HG03060 (cell line): ENCODE data around the gene OR13A1.
"Not testable (repeated sequence)": the region's sequence is repeated elsewhere in the genome, so short reads cannot be mapped to it uniquely, and the experiment has no call there.

ENCODE experiments used
- ATAC-seq: cut with Tn5 transposase; IDR thresholded peaks from one replicate; pipeline ENCODE4 v1.9.1; 2021; ENCODE audit warnings: low read depth, moderate number of reproducible peaks; ENCODE audit not compliant: unreplicated experiment

The OR13A1 gene, protein sequence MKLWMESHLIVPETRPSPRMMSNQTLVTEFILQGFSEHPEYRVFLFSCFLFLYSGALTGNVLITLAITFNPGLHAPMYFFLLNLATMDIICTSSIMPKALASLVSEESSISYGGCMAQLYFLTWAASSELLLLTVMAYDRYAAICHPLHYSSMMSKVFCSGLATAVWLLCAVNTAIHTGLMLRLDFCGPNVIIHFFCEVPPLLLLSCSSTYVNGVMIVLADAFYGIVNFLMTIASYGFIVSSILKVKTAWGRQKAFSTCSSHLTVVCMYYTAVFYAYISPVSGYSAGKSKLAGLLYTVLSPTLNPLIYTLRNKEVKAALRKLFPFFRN

DNA sequence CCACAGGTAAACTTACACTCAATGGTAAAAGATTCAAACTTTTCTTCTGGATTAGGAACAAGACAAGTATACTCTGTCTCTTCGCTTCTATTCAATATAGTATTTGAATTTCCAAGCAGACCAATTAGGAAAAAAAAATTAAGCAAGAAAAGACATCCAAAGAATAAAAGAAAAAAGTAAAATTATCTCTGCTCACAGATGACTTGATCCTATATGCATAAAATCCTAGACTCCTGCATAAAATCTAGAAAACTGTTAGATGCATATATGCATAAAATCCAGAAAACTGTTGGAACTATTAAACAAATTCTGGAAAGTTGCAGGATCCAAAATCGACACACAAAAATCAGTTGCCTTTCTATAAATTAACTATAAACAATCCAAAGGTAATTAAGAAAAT, at the start of gene OR13A1:
OR13A1 (minus strand) TSS at position 101 of the 400 bp plus-strand sequence. CDS start 11,186 bp downstream, outside the sequence.
- no peak for ATAC-seq

- ATAC-seq: not testable (repeated sequence)
Observed at GRCh38 chr10:45361983-45362799, 46.8 kb upstream of the OR13A1 start.

DNA sequence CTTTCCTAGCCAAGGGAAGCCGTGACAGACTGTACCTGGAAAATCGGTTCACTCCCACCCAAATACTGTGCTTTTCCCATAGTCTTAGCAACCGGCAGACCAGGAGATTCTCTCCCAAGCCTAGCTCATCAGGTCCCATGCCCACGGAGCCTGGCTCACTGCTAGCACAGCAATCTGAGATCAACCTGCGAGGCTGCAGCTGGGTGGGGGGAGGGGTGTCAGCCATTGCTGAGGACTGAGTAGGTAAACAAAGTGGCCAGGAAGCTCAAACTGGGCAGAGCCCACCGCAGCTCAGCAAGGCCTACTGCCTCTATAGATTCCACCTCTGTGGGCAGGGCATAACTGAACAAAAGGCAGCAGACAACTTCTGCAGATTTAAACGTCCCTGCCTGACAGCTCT, 43.6 kb upstream of the OR13A1 start:
- not testable (repeated sequence) for ATAC-seq

- no peak for ATAC-seq
Observed at GRCh38 chr10:45355494-45355893, 40.1 kb upstream of the OR13A1 start.

DNA sequence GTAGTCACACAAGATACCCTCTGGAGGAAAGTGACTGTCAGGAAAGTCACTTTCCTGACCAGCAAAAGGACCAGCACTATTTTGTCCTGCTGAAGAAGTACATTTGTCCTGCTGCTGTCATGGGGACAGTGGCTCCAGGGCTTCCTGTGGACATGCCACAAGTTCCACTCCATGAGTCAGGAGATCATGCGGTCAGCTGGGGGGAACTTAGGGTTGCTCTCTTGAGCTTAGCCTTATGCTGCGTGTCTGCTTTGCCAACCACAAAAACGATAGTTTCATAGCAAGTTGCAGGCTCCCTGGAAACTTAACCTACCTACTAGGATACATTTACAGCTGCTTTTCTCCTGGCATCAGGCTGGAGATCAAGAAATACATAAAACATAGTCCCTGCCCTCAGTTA, 38.9 kb upstream of the OR13A1 start:
- no peak for ATAC-seq

DNA sequence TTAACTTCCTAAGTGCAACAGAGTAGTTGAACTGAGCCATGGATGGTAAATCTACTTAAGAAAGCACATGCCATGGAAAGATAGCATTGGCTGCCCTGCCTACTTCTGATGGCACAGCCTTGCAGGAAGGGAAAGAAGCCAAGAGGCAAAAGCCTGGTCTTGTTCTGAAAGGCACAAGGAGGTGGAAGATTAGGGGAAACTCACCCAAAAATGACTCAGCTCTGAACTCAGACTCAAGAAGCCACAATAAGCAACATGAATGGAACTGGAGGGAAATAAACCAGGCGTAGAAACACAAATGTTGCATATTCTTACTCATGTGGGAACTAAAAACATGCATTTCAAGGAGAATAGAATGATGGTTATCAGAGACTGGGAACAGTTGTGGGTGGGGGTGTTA, 37.8 kb upstream of the OR13A1 start:
- no peak for ATAC-seq

GRCh38 chr10:45348196-45348765, 32.9 kb upstream of the OR13A1 start:
- not testable (repeated sequence) for ATAC-seq

- ATAC-seq: not testable (repeated sequence)
Observed at GRCh38 chr10:45347464-45347863, 32.1 kb upstream of the OR13A1 start.

GRCh38 chr10:45346652-45347335, 31.4 kb upstream of the OR13A1 start:
- not testable (repeated sequence) for ATAC-seq

DNA sequence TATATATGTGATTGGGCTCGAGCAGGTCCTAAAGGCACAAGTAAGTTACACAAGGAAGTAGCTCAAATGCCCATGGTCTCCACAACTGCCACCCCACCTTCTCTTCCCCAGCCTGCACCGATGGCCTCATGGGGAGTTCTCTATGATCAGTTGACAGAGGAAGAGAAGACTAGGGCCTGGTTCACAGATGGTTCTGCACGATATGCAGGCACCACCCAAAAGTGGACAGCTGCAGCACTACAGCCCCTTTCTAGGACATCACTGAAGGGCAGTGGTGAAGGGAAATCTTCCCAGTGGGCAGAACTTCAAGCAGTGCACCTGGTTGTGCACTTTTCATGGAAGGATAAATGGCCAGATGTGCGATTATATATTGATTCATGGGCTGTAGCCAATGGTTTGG, 25.0 kb upstream of the OR13A1 start:
- ATAC-seq: not testable (repeated sequence)

DNA sequence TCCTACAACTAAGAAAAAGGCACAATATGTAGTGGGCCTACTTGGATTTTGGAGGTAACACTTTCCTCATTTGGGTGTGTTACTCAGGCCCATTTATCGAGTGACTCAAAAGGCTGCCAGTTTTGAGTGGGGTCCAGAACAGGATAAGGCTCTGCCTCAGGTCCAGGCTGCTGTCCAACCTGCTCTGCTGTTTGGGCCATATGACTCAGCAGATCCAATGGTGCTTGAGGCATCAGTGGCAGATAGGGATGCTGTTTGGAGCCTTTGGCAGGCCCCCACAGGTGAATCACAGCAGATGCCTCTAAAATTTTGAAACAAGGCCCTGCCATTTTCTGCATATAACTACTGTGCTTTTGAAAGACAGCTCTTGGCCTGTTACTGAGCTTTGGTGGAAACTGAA, 24.5 kb upstream of the OR13A1 start:
- no peak for ATAC-seq

- ATAC-seq: not testable (repeated sequence)
Observed at GRCh38 chr10:45331824-45332223, 16.4 kb upstream of the OR13A1 start.

DNA sequence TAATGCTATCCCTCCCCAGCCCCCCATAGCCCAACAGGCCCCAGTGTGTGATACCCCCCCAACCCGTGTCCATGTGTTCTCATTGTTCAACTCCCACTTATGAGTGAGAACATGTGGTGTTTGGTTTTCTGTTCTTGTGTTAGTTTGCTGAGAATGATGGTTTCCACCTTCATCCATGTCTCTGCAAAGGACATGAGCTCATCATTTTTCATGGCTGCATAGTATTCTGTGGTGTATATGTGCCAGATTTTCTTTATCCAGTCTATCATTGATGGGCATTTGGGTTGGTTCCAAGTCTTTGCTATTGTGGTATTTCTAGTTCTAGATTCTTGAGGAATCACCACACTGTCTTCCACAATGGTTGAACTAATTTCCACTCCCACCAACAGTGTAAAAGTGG, 11.5 kb upstream of the OR13A1 start:
- not testable (repeated sequence) for ATAC-seq

- ATAC-seq: no peak
Observed at GRCh38 chr10:45325116-45325515, 9.7 kb upstream of the OR13A1 start.

DNA sequence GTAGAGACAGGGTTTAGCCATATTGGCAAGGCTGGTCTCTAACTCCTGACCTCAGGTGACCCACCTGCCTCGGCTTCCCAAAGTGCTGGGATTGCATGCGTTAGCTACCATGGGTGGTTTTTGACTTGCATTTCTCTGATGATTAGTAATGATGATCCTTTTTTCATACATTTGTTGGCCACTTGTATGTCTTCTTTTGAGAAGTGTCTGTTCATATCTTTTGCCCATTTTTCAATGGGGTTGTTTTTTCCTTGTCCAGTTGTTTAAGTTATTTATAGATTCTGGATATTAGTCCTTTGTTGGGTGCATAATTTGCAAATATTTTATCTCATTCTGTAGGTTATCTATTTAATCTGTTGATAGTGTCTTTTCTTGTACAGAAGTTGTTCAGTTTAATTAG, 4.3 kb upstream of the OR13A1 start:
- ATAC-seq: no peak

DNA sequence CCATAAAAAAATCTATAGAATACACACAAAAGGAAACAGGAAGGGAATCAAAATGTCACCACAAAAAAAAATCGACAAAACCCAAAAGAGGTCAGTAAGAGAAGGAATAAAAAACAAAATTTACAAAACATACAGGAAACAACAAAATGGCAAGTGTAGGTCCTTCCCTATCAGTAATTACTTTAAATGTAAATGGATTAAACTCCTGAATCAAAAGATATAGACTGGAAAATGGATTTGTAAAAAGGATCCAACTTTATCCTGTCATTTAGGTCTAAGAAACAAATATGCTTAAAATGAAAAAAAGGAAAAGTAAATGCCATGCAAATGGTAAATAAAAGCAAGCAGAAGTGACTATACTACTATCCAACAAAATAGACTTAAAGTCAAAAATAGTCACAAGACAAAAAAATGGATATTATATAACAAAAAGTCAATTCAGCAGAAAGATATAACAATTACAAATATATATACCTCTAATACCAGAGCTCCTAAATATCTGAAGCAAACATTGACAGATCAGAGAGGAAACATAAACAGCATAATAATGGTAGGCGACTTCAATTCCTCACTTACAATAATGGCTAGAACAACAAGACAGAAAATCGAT, 2.0 kb downstream of the OR13A1 start:
- no peak for ATAC-seq

- ATAC-seq: no peak
Observed at GRCh38 chr10:45308707-45309106, 6.7 kb downstream of the OR13A1 start.

GRCh38 chr10:45302573-45302972, 12.8 kb downstream of the OR13A1 start:
- ATAC-seq: no peak

GRCh38 chr10:45298341-45298955, 17.0 kb downstream of the OR13A1 start:
- not testable (repeated sequence) for ATAC-seq

DNA sequence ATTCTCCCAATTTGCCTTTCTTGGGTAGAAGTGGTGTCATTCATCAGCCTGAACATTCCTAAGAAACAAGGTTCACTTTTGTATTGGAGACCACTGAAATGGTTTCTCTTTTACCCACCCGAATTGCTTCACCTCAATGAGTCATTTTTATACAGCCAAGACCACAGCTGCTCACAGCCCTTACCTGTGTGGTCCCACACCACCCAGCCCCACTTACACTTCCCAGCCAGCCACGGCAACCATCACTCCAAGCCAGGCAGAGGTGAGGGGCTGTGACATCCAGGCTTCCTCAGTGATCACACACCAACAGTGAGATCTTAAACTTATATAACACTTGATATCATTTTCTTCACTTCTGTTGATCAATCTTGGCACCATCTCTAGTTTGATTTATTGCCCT, 20.7 kb downstream of the OR13A1 start:
- ATAC-seq: no peak
